Activated naive CD4-positive, alpha-beta T cell treated with anti-CD3 and anti-CD28 coated beads, Interleukin-2, amount 50 U/mL, for 24 hours (primary cell): ENCODE measurements around the gene TNRC6A.
"Not testable (repeated sequence)": the region's sequence is repeated elsewhere in the genome, so short reads cannot be mapped to it uniquely, and the experiment has no call there.

Source experiments
- H3K27ac Mint-ChIP-seq: one replicate; pipeline ENCODE4 v1.8.0; 2021; ENCODE audit warnings: mild to moderate bottlenecking, mixed read lengths
- H3K27me3 Mint-ChIP-seq: one replicate; pipeline ENCODE4 v1.8.0; 2021; ENCODE audit warnings: mixed read lengths
- H3K36me3 Mint-ChIP-seq: one replicate; pipeline ENCODE4 v1.8.0; 2021; ENCODE audit warnings: mixed read lengths
- H3K4me1 Mint-ChIP-seq: one replicate; pipeline ENCODE4 v1.8.0; 2021; ENCODE audit warnings: mixed read lengths
- H3K4me3 Mint-ChIP-seq: one replicate; pipeline ENCODE4 v1.8.0; 2021; ENCODE audit warnings: mild to moderate bottlenecking, mixed read lengths
- H3K9me3 Mint-ChIP-seq: one replicate; pipeline ENCODE4 v1.8.0; 2021; ENCODE audit warnings: mixed read lengths

Gene TNRC6A

GRCh38 chr16:24738895-24739294 is 9.4 kb downstream of the TNRC6A start:
- Mint-ChIP-seq H3K4me1 (peaks cover 99% of the 10 kb centered on the region), H3K27me3 (no peaks in the 10 kb centered on the region), H3K9me3 (no peaks in the 10 kb centered on the region), H3K4me3 (no peak overlapping the region), H3K36me3 (peaks cover 6% of the 10 kb centered on the region), H3K27ac (no peak overlapping the region)

GRCh38 chr16:24741862-24742261 is 12.4 kb downstream of the TNRC6A start:
- Mint-ChIP-seq H3K36me3 (peaks cover 8% of the 10 kb centered on the region), H3K4me1 (peaks cover 99% of the 10 kb centered on the region), H3K27ac (no peak overlapping the region), H3K4me3 (no peak overlapping the region), H3K9me3 (no peaks in the 10 kb centered on the region), H3K27me3 (no peaks in the 10 kb centered on the region)

GRCh38 chr16:24742610-24743009 is 13.2 kb downstream of the TNRC6A start:
- Mint-ChIP-seq H3K27ac (peak overlapping the region; percentile 14), H3K4me1 (peaks cover 99% of the 10 kb centered on the region)
- H3K9me3 Mint-ChIP-seq, H3K36me3 Mint-ChIP-seq, H3K4me3 Mint-ChIP-seq, H3K27me3 Mint-ChIP-seq: not testable (repeated sequence)

- Mint-ChIP-seq H3K27ac (peak overlapping the region; percentile 48), H3K36me3 (peaks cover 10% of the 10 kb centered on the region), H3K4me1 (peaks cover 96% of the 10 kb centered on the region), H3K27me3 (no peaks in the 10 kb centered on the region), H3K9me3 (no peaks in the 10 kb centered on the region), H3K4me3 (peak overlapping the region; percentile 19)
Measured at GRCh38 chr16:24745391-24745790, 15.9 kb downstream of the TNRC6A start.

- peak overlapping the region; percentile 30 for H3K27ac Mint-ChIP-seq
- H3K4me1 Mint-ChIP-seq, result peaks cover 96% of the 10 kb centered on the region
- no peaks in the 10 kb centered on the region for H3K27me3 Mint-ChIP-seq
- H3K36me3 Mint-ChIP-seq, result peaks cover 10% of the 10 kb centered on the region
- H3K4me3 Mint-ChIP-seq, result no peak overlapping the region
- H3K9me3 Mint-ChIP-seq, result no peaks in the 10 kb centered on the region
Measured at GRCh38 chr16:24745791-24746190, 16.3 kb downstream of the TNRC6A start.

- H3K27ac Mint-ChIP-seq, result peak overlapping the region; percentile 63
- no peaks in the 10 kb centered on the region for H3K27me3 Mint-ChIP-seq
- peak overlapping the region; percentile 8 for H3K4me3 Mint-ChIP-seq
- no peaks in the 10 kb centered on the region for H3K9me3 Mint-ChIP-seq
- H3K36me3 Mint-ChIP-seq, result peaks cover 15% of the 10 kb centered on the region
- H3K4me1 Mint-ChIP-seq, result peaks cover 94% of the 10 kb centered on the region
Measured at GRCh38 chr16:24747441-24747840, 18.0 kb downstream of the TNRC6A start.

- peak overlapping the region; percentile 48 for H3K27ac Mint-ChIP-seq
- no peaks in the 10 kb centered on the region for H3K27me3 Mint-ChIP-seq
- peaks cover 95% of the 10 kb centered on the region for H3K4me1 Mint-ChIP-seq
- no peaks in the 10 kb centered on the region for H3K9me3 Mint-ChIP-seq
- no peak overlapping the region for H3K4me3 Mint-ChIP-seq
- peaks cover 20% of the 10 kb centered on the region for H3K36me3 Mint-ChIP-seq
Measured at GRCh38 chr16:24748242-24748641, 18.8 kb downstream of the TNRC6A start.

- H3K4me1 Mint-ChIP-seq, result peaks cover 92% of the 10 kb centered on the region
- H3K9me3 Mint-ChIP-seq, result no peaks in the 10 kb centered on the region
- peak overlapping the region; percentile 27 for H3K4me3 Mint-ChIP-seq
- H3K27me3 Mint-ChIP-seq, result no peaks in the 10 kb centered on the region
- H3K27ac Mint-ChIP-seq, result peak overlapping the region; percentile 68
- H3K36me3 Mint-ChIP-seq, result peaks cover 22% of the 10 kb centered on the region
Measured at GRCh38 chr16:24749310-24749709, 19.9 kb downstream of the TNRC6A start.

- peaks cover 24% of the 10 kb centered on the region for H3K36me3 Mint-ChIP-seq
- H3K4me3 Mint-ChIP-seq, H3K9me3 Mint-ChIP-seq, H3K27me3 Mint-ChIP-seq: not testable (repeated sequence)
- peaks cover 92% of the 10 kb centered on the region for H3K4me1 Mint-ChIP-seq
- peak overlapping the region; percentile 68 for H3K27ac Mint-ChIP-seq
Measured at GRCh38 chr16:24749872-24750271, 20.4 kb downstream of the TNRC6A start.

- no peaks in the 10 kb centered on the region for H3K27me3 Mint-ChIP-seq
- H3K4me3 Mint-ChIP-seq, result peak overlapping the region; percentile 82
Measured at GRCh38 chr16:24753000-24753399, 23.5 kb downstream of the TNRC6A start.

GRCh38 chr16:24753437-24753836 is 24.0 kb downstream of the TNRC6A start:
- Mint-ChIP-seq H3K36me3 (peaks cover 19% of the 10 kb centered on the region), H3K4me1 (peaks cover 79% of the 10 kb centered on the region), H3K27ac (peak overlapping the region; percentile 98), H3K27me3 (no peaks in the 10 kb centered on the region), H3K9me3 (no peaks in the 10 kb centered on the region), H3K4me3 (peak overlapping the region; percentile 82)

More at GRCh38 chr16:24753000-24753399, 23.5 kb downstream of the TNRC6A start:
- H3K27ac Mint-ChIP-seq, result peak overlapping the region; percentile 98
- H3K4me1 Mint-ChIP-seq, result peaks cover 84% of the 10 kb centered on the region
- peaks cover 19% of the 10 kb centered on the region for H3K36me3 Mint-ChIP-seq
- H3K9me3 Mint-ChIP-seq, result no peaks in the 10 kb centered on the region

- Mint-ChIP-seq H3K9me3 (no peaks in the 10 kb centered on the region), H3K4me3 (no peak overlapping the region), H3K27me3 (no peaks in the 10 kb centered on the region), H3K4me1 (peaks cover 68% of the 10 kb centered on the region), H3K36me3 (peaks cover 19% of the 10 kb centered on the region), H3K27ac (peak overlapping the region; percentile 97)
Measured at GRCh38 chr16:24754543-24754942, 25.1 kb downstream of the TNRC6A start.

GRCh38 chr16:24755201-24755874 is 25.9 kb downstream of the TNRC6A start:
- Mint-ChIP-seq H3K4me3 (no peak overlapping the region), H3K36me3 (peaks cover 19% of the 10 kb centered on the region), H3K9me3 (no peaks in the 10 kb centered on the region), H3K27me3 (no peaks in the 10 kb centered on the region), H3K4me1 (peaks cover 64% of the 10 kb centered on the region), H3K27ac (peak overlapping the region; percentile 97)

GRCh38 chr16:24758373-24758772 is 28.9 kb downstream of the TNRC6A start:
- peaks cover 6% of the 10 kb centered on the region for H3K36me3 Mint-ChIP-seq
- peaks cover 47% of the 10 kb centered on the region for H3K4me1 Mint-ChIP-seq
- no peaks in the 10 kb centered on the region for H3K27me3 Mint-ChIP-seq
- H3K27ac Mint-ChIP-seq, result no peak overlapping the region
- H3K4me3 Mint-ChIP-seq, result no peak overlapping the region
- H3K9me3 Mint-ChIP-seq, result no peaks in the 10 kb centered on the region

- Mint-ChIP-seq H3K4me1 (peaks cover 45% of the 10 kb centered on the region), H3K36me3 (peaks cover 6% of the 10 kb centered on the region), H3K27me3 (no peaks in the 10 kb centered on the region), H3K9me3 (no peaks in the 10 kb centered on the region), H3K4me3 (no peak overlapping the region), H3K27ac (no peak overlapping the region)
Measured at GRCh38 chr16:24759006-24759405, 29.6 kb downstream of the TNRC6A start.

- Mint-ChIP-seq H3K27ac (peak overlapping the region; percentile 80), H3K9me3 (no peaks in the 10 kb centered on the region), H3K4me1 (peaks cover 37% of the 10 kb centered on the region), H3K36me3 (peaks cover 4% of the 10 kb centered on the region), H3K4me3 (no peak overlapping the region), H3K27me3 (no peaks in the 10 kb centered on the region)
Measured at GRCh38 chr16:24761526-24761925, 32.1 kb downstream of the TNRC6A start.

GRCh38 chr16:24764916-24765315 is 35.5 kb downstream of the TNRC6A start:
- Mint-ChIP-seq H3K36me3 (peaks cover 11% of the 10 kb centered on the region), H3K9me3 (no peaks in the 10 kb centered on the region), H3K4me3 (no peak overlapping the region), H3K27ac (peak overlapping the region; percentile 32), H3K27me3 (no peaks in the 10 kb centered on the region), H3K4me1 (peaks cover 48% of the 10 kb centered on the region)
